Osteoblast (primary cell): Measurements from ENCODE around the gene COMMD9. TPM values are rescaled to one million over a fixed set of nuclear protein-coding genes. Genes with fewer than 3 reads are reported as not detected.

Source experiments
- DNase-seq: peaks from one replicate; pipeline ENCODE4 v3.0.0; 2011; ENCODE audit warnings: low spot score, mixed read lengths; ENCODE audit not compliant: insufficient read length; ENCODE audit errors: missing footprints
- H2AFZ ChIP-seq: 2 replicates; pipeline ENCODE4 v1.6.0; 2011; ENCODE audit warnings: mild to moderate bottlenecking, low read length
- H3K27ac ChIP-seq: 2 replicates; pipeline ENCODE4 v1.5.1; 2011; ENCODE audit warnings: mild to moderate bottlenecking, low read depth, low read length, moderate library complexity
- H3K27me3 ChIP-seq: 2 replicates; pipeline ENCODE4 v1.6.0; 2012; ENCODE audit warnings: mild to moderate bottlenecking, control low read depth, inconsistent platforms, low read length, moderate library complexity; ENCODE audit not compliant: insufficient read depth
- H3K36me3 ChIP-seq: 2 replicates; pipeline ENCODE4 v1.5.1; 2011; ENCODE audit warnings: mild to moderate bottlenecking, low read length, control low read depth, moderate library complexity; ENCODE audit not compliant: insufficient read depth
- H3K4me1 ChIP-seq: 2 replicates; pipeline ENCODE4 v1.5.1; 2011; ENCODE audit warnings: mild to moderate bottlenecking, low read length, control low read depth, moderate library complexity; ENCODE audit not compliant: insufficient read depth
- H3K4me2 ChIP-seq: 2 replicates; pipeline ENCODE4 v1.6.0; 2011; ENCODE audit warnings: mild to moderate bottlenecking, low read length; ENCODE audit not compliant: insufficient read depth
- H3K4me3 ChIP-seq: fragments of 200-600 bp; sonication (generic); 3 replicates; pipeline ENCODE4 v1.5.1; 2012; ENCODE audit warnings: mild to moderate bottlenecking, low read length, inconsistent platforms; ENCODE audit not compliant: insufficient read depth
- H3K79me2 ChIP-seq: 2 replicates; pipeline ENCODE4 v1.6.0; 2012; ENCODE audit warnings: mild to moderate bottlenecking, low read length, control low read depth, inconsistent platforms; ENCODE audit not compliant: insufficient read depth
- H3K9me3 ChIP-seq: 2 replicates; pipeline ENCODE4 v1.5.1; 2011; ENCODE audit warnings: low read depth, low read length, control low read depth
- H4K20me1 ChIP-seq: 2 replicates; pipeline ENCODE4 v1.6.0; 2012; ENCODE audit warnings: mild to moderate bottlenecking, low read length, control low read depth; ENCODE audit not compliant: insufficient read depth
- CTCF ChIP-seq: IDR thresholded peaks from 2 replicates; pipeline ENCODE4 v1.5.1; 2011; ENCODE audit warnings: mild to moderate bottlenecking, low read depth, low read length, moderate library complexity; ENCODE audit errors: extremely low read depth
- total RNA-seq: library from RNA; depleted of rRNA; stranded (reverse); fragments of >200 nt; gene quantifications from 2 replicates; pipeline ENCODE4 v1.2.3, GENCODE V29; 2012

COMMD9 gene
- total RNA-seq, 1 donor = 52.5 TPM

DNA sequence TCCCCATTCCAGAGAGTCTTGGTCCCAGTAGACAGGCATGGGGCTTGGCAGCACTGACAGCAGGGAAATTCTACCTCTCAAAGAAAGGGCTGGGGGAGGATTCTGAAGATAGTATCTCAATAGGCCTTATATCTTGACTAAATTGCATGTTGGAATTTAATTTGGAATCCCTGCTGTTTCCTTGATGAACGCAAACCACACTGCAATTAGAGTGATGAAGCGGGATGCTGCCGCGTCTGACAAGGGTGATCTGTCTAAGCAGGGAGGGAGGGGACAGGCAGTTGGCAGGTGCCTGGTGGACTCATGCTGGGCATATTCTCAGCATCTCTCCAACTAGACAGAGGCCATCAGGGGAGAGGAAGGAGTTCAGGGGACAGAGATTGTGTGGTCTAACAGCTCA, 48.4 kb downstream of the COMMD9 start:
- H3K79me2 ChIP-seq = no peaks in the 10 kb centered on the region
- H2AFZ ChIP-seq = no peak overlapping the region
- H3K27me3 ChIP-seq = peaks cover 5% of the 10 kb centered on the region
- H4K20me1 ChIP-seq = no peaks in the 10 kb centered on the region
- no peaks in the 10 kb centered on the region for H3K36me3 ChIP-seq
- H3K4me2 ChIP-seq = no peak overlapping the region
- DNase-seq = no peak
- H3K27ac ChIP-seq = no peak overlapping the region
- H3K9me3 ChIP-seq = no peaks in the 10 kb centered on the region
- no peaks in the 10 kb centered on the region for H3K4me1 ChIP-seq
- TF ChIP-seq CTCF = no peak
- H3K4me3 ChIP-seq = no peak overlapping the region

DNA sequence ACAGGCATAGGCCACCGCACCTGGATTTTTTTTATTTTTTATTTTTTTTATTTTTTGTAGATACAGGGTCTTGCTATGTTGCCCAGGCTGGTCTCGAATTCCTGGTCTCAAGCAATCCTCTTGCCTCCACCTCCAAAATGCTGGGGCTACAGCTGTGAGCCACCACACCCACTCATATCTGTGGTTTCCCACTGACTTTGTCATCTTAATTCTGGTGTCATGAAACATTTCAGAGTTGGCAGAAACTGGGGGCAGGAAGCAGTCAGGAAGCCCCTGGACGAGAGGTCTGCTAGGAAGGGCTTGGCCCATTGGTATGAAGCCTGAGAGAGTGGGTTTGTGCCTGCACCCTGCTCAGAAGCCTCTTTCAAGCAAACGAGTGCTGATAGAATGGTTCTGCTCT, 49.1 kb downstream of the COMMD9 start:
- Histone ChIP-seq H3K79me2 (no peaks in the 10 kb centered on the region), H3K4me3 (no peak overlapping the region), H3K9me3 (no peaks in the 10 kb centered on the region), H4K20me1 (no peaks in the 10 kb centered on the region), H3K4me1 (no peaks in the 10 kb centered on the region), H3K4me2 (no peak overlapping the region), H3K27ac (no peak overlapping the region), H3K36me3 (no peaks in the 10 kb centered on the region), H3K27me3 (peaks cover 5% of the 10 kb centered on the region), H2AFZ (no peak overlapping the region)
- DNase-seq = no peak
- no peak for TF ChIP-seq CTCF

- Histone ChIP-seq H3K4me3 (no peak overlapping the region), H3K9me3 (no peaks in the 10 kb centered on the region), H3K4me1 (no peaks in the 10 kb centered on the region), H3K27me3 (peaks cover 7% of the 10 kb centered on the region), H2AFZ (no peak overlapping the region), H3K27ac (no peak overlapping the region), H3K79me2 (no peaks in the 10 kb centered on the region), H4K20me1 (no peaks in the 10 kb centered on the region), H3K4me2 (no peak overlapping the region), H3K36me3 (no peaks in the 10 kb centered on the region)
- no peak for DNase-seq
- no peak for TF ChIP-seq CTCF
Observed at GRCh38 chr11:36239636-36240035, 49.6 kb downstream of the COMMD9 start.

DNA sequence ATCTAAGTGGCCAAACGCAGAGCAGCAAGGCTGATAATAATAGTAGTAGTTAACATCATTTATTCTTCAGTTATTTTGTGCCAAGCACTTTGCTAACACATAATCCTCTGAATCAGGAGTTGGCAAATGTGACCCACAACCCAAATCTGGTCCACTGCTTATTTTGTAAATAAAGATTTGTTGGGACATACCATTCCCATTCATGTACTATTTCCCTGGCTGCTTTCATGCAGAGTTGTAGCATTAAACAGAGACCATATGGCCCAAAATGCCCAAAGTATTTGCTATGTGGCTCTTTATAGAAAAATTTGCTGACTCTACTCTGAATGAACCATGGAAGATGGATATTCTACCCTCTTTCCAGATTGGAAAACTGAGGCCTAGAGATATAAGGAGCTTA, 50.3 kb downstream of the COMMD9 start:
- Histone ChIP-seq H2AFZ (no peak overlapping the region), H3K4me3 (no peak overlapping the region), H3K9me3 (no peaks in the 10 kb centered on the region), H3K79me2 (no peaks in the 10 kb centered on the region), H3K36me3 (no peaks in the 10 kb centered on the region), H3K27ac (no peak overlapping the region), H3K27me3 (peaks cover 7% of the 10 kb centered on the region), H3K4me2 (no peak overlapping the region), H4K20me1 (no peaks in the 10 kb centered on the region), H3K4me1 (no peaks in the 10 kb centered on the region)
- no peak for DNase-seq
- no peak for TF ChIP-seq CTCF
